Measurements from ENCODE around the gene SLC43A1.

DNA sequence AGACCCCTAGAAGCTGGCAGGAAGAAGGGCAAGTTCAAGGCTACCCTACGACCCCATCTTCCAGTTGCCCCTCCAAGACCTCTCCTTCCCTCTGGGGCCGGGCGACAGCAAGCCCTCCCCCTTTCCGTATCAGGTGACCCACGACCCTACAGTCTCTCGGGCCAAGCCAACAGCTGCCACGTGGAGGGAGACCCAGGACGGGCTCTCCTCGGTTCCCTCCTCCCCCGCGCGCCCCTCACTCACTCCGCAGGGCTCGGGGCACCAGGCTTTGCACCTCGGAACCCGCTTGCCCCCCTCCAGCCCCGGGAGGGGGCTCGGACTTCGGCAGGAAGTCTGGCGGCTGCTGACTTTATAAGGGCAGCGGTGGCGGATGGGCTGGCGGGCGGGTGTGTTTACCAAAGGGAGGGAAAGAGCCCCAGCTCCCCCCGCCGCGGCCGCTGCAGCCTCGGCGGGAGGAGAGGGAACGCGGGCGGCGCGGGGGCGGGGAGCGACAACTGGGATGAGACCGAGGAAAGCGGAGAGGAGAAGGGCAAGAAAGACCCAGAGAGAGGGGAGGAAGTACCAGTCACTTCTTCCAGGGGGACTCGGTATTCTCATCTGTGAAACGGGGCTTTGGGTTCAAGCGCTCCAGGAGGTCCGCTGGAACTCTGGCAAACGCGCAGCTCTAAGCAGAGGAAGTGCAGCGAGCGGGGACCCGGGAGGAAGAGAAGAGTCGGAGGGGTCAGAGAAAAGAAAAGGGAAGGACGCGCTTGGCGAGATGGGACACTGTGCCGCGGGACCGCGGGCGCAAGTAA lies 767 bp downstream of the SLC43A1 start:
- TF ChIP-seq, protein P1, sequence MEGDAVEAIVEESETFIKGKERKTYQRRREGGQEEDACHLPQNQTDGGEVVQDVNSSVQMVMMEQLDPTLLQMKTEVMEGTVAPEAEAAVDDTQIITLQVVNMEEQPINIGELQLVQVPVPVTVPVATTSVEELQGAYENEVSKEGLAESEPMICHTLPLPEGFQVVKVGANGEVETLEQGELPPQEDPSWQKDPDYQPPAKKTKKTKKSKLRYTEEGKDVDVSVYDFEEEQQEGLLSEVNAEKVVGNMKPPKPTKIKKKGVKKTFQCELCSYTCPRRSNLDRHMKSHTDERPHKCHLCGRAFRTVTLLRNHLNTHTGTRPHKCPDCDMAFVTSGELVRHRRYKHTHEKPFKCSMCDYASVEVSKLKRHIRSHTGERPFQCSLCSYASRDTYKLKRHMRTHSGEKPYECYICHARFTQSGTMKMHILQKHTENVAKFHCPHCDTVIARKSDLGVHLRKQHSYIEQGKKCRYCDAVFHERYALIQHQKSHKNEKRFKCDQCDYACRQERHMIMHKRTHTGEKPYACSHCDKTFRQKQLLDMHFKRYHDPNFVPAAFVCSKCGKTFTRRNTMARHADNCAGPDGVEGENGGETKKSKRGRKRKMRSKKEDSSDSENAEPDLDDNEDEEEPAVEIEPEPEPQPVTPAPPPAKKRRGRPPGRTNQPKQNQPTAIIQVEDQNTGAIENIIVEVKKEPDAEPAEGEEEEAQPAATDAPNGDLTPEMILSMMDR (IDR thresholded peaks at IDR 0.05), result no peak
- TF ChIP-seq ZNF121 (CRISPR knock-in tag; IDR thresholded peaks at IDR 0.05), result no peak
- no peak for TF ChIP-seq NFYB (CRISPR knock-in tag; conservative IDR thresholded peaks at IDR 0.05; ENCODE audit: low read depth)
- TF ChIP-seq RELA (CRISPR knock-in tag; IDR thresholded peaks at IDR 0.05; ENCODE audit: borderline replicate concordance), result no peak
- TF ChIP-seq KAT7 (CRISPR knock-in tag; IDR thresholded peaks at IDR 0.05; ENCODE audit: borderline replicate concordance), result no peak
